Karpas-422 (cell line): ENCODE data around the gene PSG11. TPM values are rescaled to one million over a fixed set of nuclear protein-coding genes. Genes with fewer than 3 reads are reported as not detected.
"Not testable (repeated sequence)": the region's sequence is repeated elsewhere in the genome, so short reads cannot be mapped to it uniquely, and the experiment has no call there.

Experiments used
- DNase-seq: peaks from one replicate; pipeline ENCODE4 v3.0.0-alpha.2; 2015
- H2AFZ ChIP-seq: fragments of 200-600 bp; sonication (generic); 2 replicates; pipeline ENCODE4 v1.6.1; 2014; ENCODE audit warnings: antibody characterized with exemption, low read length, mixed read lengths
- H3K27ac ChIP-seq: fragments of 200-600 bp; sonication (generic); 2 replicates; pipeline ENCODE4 v1.5.1; 2014; ENCODE audit warnings: mild to moderate bottlenecking, low read length, moderate library complexity
- H3K27me3 ChIP-seq: fragments of 200-600 bp; sonication (generic); 2 replicates; pipeline ENCODE4 v1.6.1; 2014; ENCODE audit warnings: low read length, mixed read lengths
- H3K36me3 ChIP-seq: fragments of 200-600 bp; sonication (generic); 2 replicates; pipeline ENCODE4 v1.6.1; 2014; ENCODE audit warnings: low read length, mixed read lengths; ENCODE audit not compliant: insufficient read depth
- H3K4me1 ChIP-seq: fragments of 200-600 bp; sonication (generic); 2 replicates; pipeline ENCODE4 v1.6.1; 2014; ENCODE audit warnings: mild to moderate bottlenecking, low read length, mixed read lengths
- H3K4me2 ChIP-seq: fragments of 200-600 bp; sonication (generic); 2 replicates; pipeline ENCODE4 v1.6.1; 2014; ENCODE audit warnings: low read length, low read depth, mild to moderate bottlenecking; ENCODE audit not compliant: poor library complexity, severe bottlenecking
- H3K4me3 ChIP-seq: fragments of 200-600 bp; sonication (generic); 2 replicates; pipeline ENCODE4 v1.5.1; 2014; ENCODE audit warnings: mild to moderate bottlenecking, antibody characterized with exemption, low read length, mixed read lengths
- H3K79me2 ChIP-seq: fragments of 200-600 bp; sonication (generic); 2 replicates; pipeline ENCODE4 v1.6.1; 2014; ENCODE audit warnings: mild to moderate bottlenecking, low read length, mixed read lengths
- H3K9ac ChIP-seq: fragments of 200-600 bp; sonication (generic); 2 replicates; pipeline ENCODE4 v1.6.0; 2014; ENCODE audit warnings: low read length
- H3K9me2 ChIP-seq: fragments of 200-600 bp; sonication (generic), shearing (Covaris generic); replicated peaks from 2 replicates; pipeline ENCODE4 v1.6.0; 2014; ENCODE audit warnings: mild to moderate bottlenecking, low read length, moderate library complexity; ENCODE audit not compliant: insufficient read depth
- H3K9me3 ChIP-seq: fragments of 300-700, 200-600 bp; sonication (generic); 2 replicates; pipeline ENCODE4 v1.6.1; 2014; ENCODE audit warnings: low read length, mixed read lengths
- H4K20me1 ChIP-seq: fragments of 200-600 bp; sonication (generic); 2 replicates; pipeline ENCODE4 v1.6.1; 2014; ENCODE audit warnings: mild to moderate bottlenecking, antibody characterized with exemption, low read length, low read depth; ENCODE audit not compliant: insufficient read depth
- total RNA-seq: library from RNA; depleted of rRNA; stranded (reverse); fragments of >200 nt; shearing (Covaris generic); gene quantifications from 2 replicates; pipeline ENCODE4 v1.2.3, GENCODE V29; 2014; ENCODE audit warnings: low replicate concordance

The PSG11 gene
- total RNA-seq, 1 experiment from 2014 or later, result not detected

- H3K4me3 ChIP-seq, H3K4me1 ChIP-seq, H3K36me3 ChIP-seq, H3K9me3 ChIP-seq, H2AFZ ChIP-seq, H3K27me3 ChIP-seq, H4K20me1 ChIP-seq, H3K9me2 ChIP-seq, H3K9ac ChIP-seq, H3K4me2 ChIP-seq, H3K27ac ChIP-seq, H3K79me2 ChIP-seq: not testable (repeated sequence)
- DNase-seq, result peak; percentile 49
Measured at GRCh38 chr19:43031645-43032044, 5.4 kb upstream of the PSG11 start.

GRCh38 chr19:43028866-43029265 is 2.6 kb upstream of the PSG11 start:
- Histone ChIP-seq H3K4me1 (no peaks in the 10 kb centered on the region), H3K9me3 (no peaks in the 10 kb centered on the region), H3K36me3 (no peaks in the 10 kb centered on the region), H3K79me2 (no peaks in the 10 kb centered on the region), H3K9me2 (no peaks in the 10 kb centered on the region), H3K4me2 (no peak overlapping the region), H4K20me1 (no peaks in the 10 kb centered on the region), H3K4me3 (no peak overlapping the region), H3K27me3 (no peaks in the 10 kb centered on the region), H3K27ac (no peak overlapping the region), H2AFZ (no peak overlapping the region), H3K9ac (no peak overlapping the region)
- no peak for DNase-seq

- not testable (repeated sequence) for H3K79me2 ChIP-seq, H2AFZ ChIP-seq, H3K4me3 ChIP-seq, H3K36me3 ChIP-seq, H3K4me2 ChIP-seq, H3K9ac ChIP-seq, DNase-seq, H3K9me3 ChIP-seq, H3K4me1 ChIP-seq, H3K9me2 ChIP-seq, H3K27me3 ChIP-seq, H3K27ac ChIP-seq, H4K20me1 ChIP-seq
Measured at GRCh38 chr19:43027985-43028384, 1.7 kb upstream of the PSG11 start.

GRCh38 chr19:43027061-43027460 is 792 bp upstream of the PSG11 start:
- not testable (repeated sequence) for H3K4me3 ChIP-seq, H3K9me2 ChIP-seq, H3K9ac ChIP-seq, H3K36me3 ChIP-seq, DNase-seq, H3K79me2 ChIP-seq, H4K20me1 ChIP-seq, H2AFZ ChIP-seq, H3K27me3 ChIP-seq, H3K4me1 ChIP-seq, H3K27ac ChIP-seq, H3K4me2 ChIP-seq, H3K9me3 ChIP-seq

- H3K79me2 ChIP-seq, H3K27ac ChIP-seq, H3K36me3 ChIP-seq, H3K9me2 ChIP-seq, H3K4me3 ChIP-seq, H3K9me3 ChIP-seq, H4K20me1 ChIP-seq, H2AFZ ChIP-seq, DNase-seq, H3K27me3 ChIP-seq, H3K9ac ChIP-seq, H3K4me1 ChIP-seq, H3K4me2 ChIP-seq: not testable (repeated sequence)
Measured at GRCh38 chr19:43022098-43022497, 4.2 kb downstream of the PSG11 start.

- H3K4me1 ChIP-seq, H4K20me1 ChIP-seq, H3K9ac ChIP-seq, H2AFZ ChIP-seq, DNase-seq, H3K27ac ChIP-seq, H3K4me2 ChIP-seq, H3K9me3 ChIP-seq, H3K9me2 ChIP-seq, H3K36me3 ChIP-seq, H3K79me2 ChIP-seq, H3K4me3 ChIP-seq, H3K27me3 ChIP-seq: not testable (repeated sequence)
Measured at GRCh38 chr19:43021629-43022028, 4.6 kb downstream of the PSG11 start.

GRCh38 chr19:43019588-43019987 is 6.7 kb downstream of the PSG11 start:
- not testable (repeated sequence) for H3K27ac ChIP-seq, H3K9me3 ChIP-seq, H2AFZ ChIP-seq, H3K4me3 ChIP-seq, DNase-seq, H4K20me1 ChIP-seq, H3K79me2 ChIP-seq, H3K4me1 ChIP-seq, H3K27me3 ChIP-seq, H3K4me2 ChIP-seq, H3K9me2 ChIP-seq, H3K36me3 ChIP-seq, H3K9ac ChIP-seq

- H3K79me2 ChIP-seq, H3K27me3 ChIP-seq, H3K27ac ChIP-seq, H2AFZ ChIP-seq, H4K20me1 ChIP-seq, H3K4me1 ChIP-seq, H3K9me3 ChIP-seq, H3K9ac ChIP-seq, H3K9me2 ChIP-seq, DNase-seq, H3K36me3 ChIP-seq, H3K4me3 ChIP-seq, H3K4me2 ChIP-seq: not testable (repeated sequence)
Measured at GRCh38 chr19:43005841-43006240, 20.4 kb downstream of the PSG11 start.

GRCh38 chr19:43004846-43005245 is 21.4 kb downstream of the PSG11 start:
- not testable (repeated sequence) for H3K36me3 ChIP-seq, H3K4me1 ChIP-seq, DNase-seq, H3K4me2 ChIP-seq, H3K27me3 ChIP-seq, H2AFZ ChIP-seq, H3K9me3 ChIP-seq, H3K9me2 ChIP-seq, H3K4me3 ChIP-seq, H3K27ac ChIP-seq, H3K9ac ChIP-seq, H3K79me2 ChIP-seq, H4K20me1 ChIP-seq
